GM12878 (cell line): ENCODE measurements around the gene SEMA5B. TPM values are rescaled to one million over a fixed set of nuclear protein-coding genes. Genes with fewer than 3 reads are reported as not detected.

ENCODE experiments used
- ATAC-seq: fragments of 200-7000 bp; cut with Tn5 transposase; 3 replicates; pipeline ENCODE4 v1.9.1; 2020; ENCODE audit warnings: mild to moderate bottlenecking, moderate library complexity
- BruUV-seq: library from RNA; stranded (reverse); fragments of 400-500 nt; replicated peaks from 2 replicates; lab custom pipeline; 2021; lab: Mats Ljungman, UMichigan
- CTCF ChIA-PET: fragments of 300-600 bp; sonication (Branson Sonifier 250); formaldehyde crosslinking; extraction: SDS; loops from one replicate; lab custom pipeline; 2021; ENCODE audit warnings: inconsistent platforms; lab: Yijun Ruan, JAX
- POLR2A ChIA-PET: fragments of 350-600 bp; formaldehyde crosslinking; extraction: SDS; loops from one replicate; lab custom pipeline; 2021; ENCODE audit warnings: inconsistent platforms; lab: Charles Lee
- RAD21 ChIA-PET: fragments of 300-600 bp; sonication (Branson Sonifier 250); formaldehyde crosslinking; loops from one replicate; lab custom pipeline; 2023; ENCODE audit warnings: antibody characterized with exemption; ENCODE audit not compliant: unreplicated experiment; lab: Charles Lee
- SMC1A ChIA-PET: fragments of 300-600 bp; sonication (Branson Sonifier 250); formaldehyde crosslinking; loops from one replicate; lab custom pipeline; 2023; ENCODE audit not compliant: unreplicated experiment, uncharacterized antibody; lab: Charles Lee
- DNase-seq: peaks from one replicate; pipeline ENCODE4 v3.0.0-alpha.2; 2011; ENCODE audit warnings: low read depth, low spot score
- FAIRE-seq: peaks from 3 replicates; lab custom pipeline; 2011; peaks lifted over from hg19 to GRCh38; lab: Jason Lieb, UNC
- H2AFZ ChIP-seq: 2 replicates; pipeline ENCODE4 v1.6.0; 2011; ENCODE audit warnings: low read depth, low read length, control low read depth; ENCODE audit not compliant: control insufficient read depth
- H3K27ac ChIP-seq: 2 replicates; pipeline ENCODE4 v1.5.1; 2011; ENCODE audit warnings: control low read depth; ENCODE audit not compliant: control insufficient read depth, insufficient read depth
- H3K27me3 ChIP-seq, 2 experiments: replicated peaks in 1 of 2; 2 replicates each; pipeline versions ENCODE4 v1.6.0 to v1.6.1; 2011; ENCODE audit warnings: low read length in 1 of 2; ENCODE audit not compliant: control insufficient read depth in 2 of 2, insufficient read depth in 2 of 2
- H3K36me3 ChIP-seq, 2 experiments: 2 replicates each; pipeline ENCODE4 v1.5.1; 2011; ENCODE audit warnings: low read length in 1 of 2; ENCODE audit not compliant: control insufficient read depth in 2 of 2, insufficient read depth in 2 of 2
- H3K4me1 ChIP-seq: 2 replicates; pipeline ENCODE4 v1.6.1; 2011; ENCODE audit warnings: mild to moderate bottlenecking, low read length, moderate library complexity, mixed read lengths; ENCODE audit not compliant: control insufficient read depth, insufficient read depth
- H3K4me2 ChIP-seq: 2 replicates; pipeline ENCODE4 v1.6.0; 2011; ENCODE audit warnings: control low read depth; ENCODE audit not compliant: control insufficient read depth, insufficient read depth
- H3K4me3 ChIP-seq: fragments of 200-600 bp; sonication (generic); 2 replicates; pipeline ENCODE4 v1.5.1; 2016
- H3K79me2 ChIP-seq: 2 replicates; pipeline ENCODE4 v1.6.0; 2011; ENCODE audit warnings: low read length; ENCODE audit not compliant: control insufficient read depth, insufficient read depth
- H3K9ac ChIP-seq: 2 replicates; pipeline ENCODE4 v1.8.0; 2011; ENCODE audit warnings: low read length, control low read depth, mixed read lengths; ENCODE audit not compliant: control insufficient read depth, insufficient read depth
- H3K9me3 ChIP-seq: replicated peaks from 3 replicates; pipeline ENCODE4 v1.5.1; 2011; ENCODE audit warnings: mild to moderate bottlenecking, low read length; ENCODE audit not compliant: control insufficient read depth, insufficient read depth
- H4K20me1 ChIP-seq: 2 replicates; pipeline ENCODE4 v1.6.0; 2011; ENCODE audit not compliant: control insufficient read depth, insufficient read depth
- ATF7 ChIP-seq: fragments of 450-650 bp; IDR thresholded peaks from 2 replicates; pipeline ENCODE4 v1.6.1; 2016; ENCODE audit warnings: low read depth, mild to moderate bottlenecking
- BHLHE40 ChIP-seq, 2 experiments: fragments of 450-650 bp in 1 of 2; IDR thresholded peaks; 2 replicates each; pipeline ENCODE4 v1.6.1; 2011 to 2017; ENCODE audit warnings: low read depth in 2 of 2, borderline replicate concordance in 1 of 2, improper control_type of control experiment in 1 of 2, low read length in 1 of 2, mild to moderate bottlenecking in 1 of 2
- CHD2 ChIP-seq: IDR thresholded peaks from 2 replicates; pipeline ENCODE4 v1.6.1; 2011; ENCODE audit warnings: low read depth, low read length, improper control_type of control experiment, borderline replicate concordance
- DPF2 ChIP-seq: fragments of 450-650 bp; IDR thresholded peaks from 2 replicates; pipeline ENCODE4 v1.6.1; 2017; ENCODE audit warnings: mild to moderate bottlenecking
- E2F4 ChIP-seq: IDR thresholded peaks from 2 replicates; pipeline ENCODE4 v1.6.1; 2012; ENCODE audit warnings: low read depth, low read length, improper control_type of control experiment
- E2F8 ChIP-seq: fragments of 450-650 bp; IDR thresholded peaks from 2 replicates; pipeline ENCODE4 v1.6.1; 2018; ENCODE audit warnings: mild to moderate bottlenecking, low read depth, moderate library complexity; ENCODE audit not compliant: partially characterized antibody
- EGR1 ChIP-seq, 2 experiments: IDR thresholded peaks; 1 replicate in 1 of 2; 2 replicates in 1 of 2; pipeline ENCODE4 v1.6.1; 2011 to 2012; ENCODE audit warnings: low read depth in 2 of 2, low read length in 2 of 2, borderline replicate concordance in 1 of 2, mild to moderate bottlenecking in 1 of 2, moderate library complexity in 1 of 2
- FOXM1 ChIP-seq: IDR thresholded peaks from 2 replicates; pipeline ENCODE4 v1.6.1; 2012; ENCODE audit warnings: low read depth, mild to moderate bottlenecking, inconsistent platforms, low read length, moderate library complexity
- SKIL ChIP-seq: fragments of 450-650 bp; IDR thresholded peaks from 2 replicates; pipeline ENCODE4 v1.6.1; 2017; ENCODE audit warnings: mild to moderate bottlenecking, low read depth, inconsistent platforms; ENCODE audit not compliant: poor library complexity, severe bottlenecking
- STAT1 ChIP-seq: fragments of 450-650 bp; conservative IDR thresholded peaks from 2 replicates; pipeline ENCODE4 v1.6.1; 2014; ENCODE audit warnings: antibody characterized with exemption, mild to moderate bottlenecking
- USF2 ChIP-seq: IDR thresholded peaks from 2 replicates; pipeline ENCODE4 v1.6.1; 2011; ENCODE audit warnings: low read depth, low read length, improper control_type of control experiment, borderline replicate concordance
- YY1 ChIP-seq: IDR thresholded peaks from 2 replicates; pipeline ENCODE4 v1.6.1; 2011; ENCODE audit warnings: low read depth, mild to moderate bottlenecking, low read length
- WGBS: methylation state at CpG from one replicate; pipeline ENCODE4 v1.1.6; 2016; ENCODE audit warnings: low lambda C conversion rate; ENCODE audit not compliant: insufficient replicate concordance, insufficient coverage; ENCODE audit errors: missing lambda C conversion rate; 5-methylcytosine and 5-hydroxymethylcytosine counted together
- in situ Hi-C: fragments of 300-500 bp; cut with MboI; formaldehyde crosslinking; loops from 9 replicates; pipeline ENCODE4 v1.14.3; 2018; ENCODE audit warnings: mixed read lengths
- intact Hi-C: fragments of 100-400 bp; cut with micrococcal nuclease; formaldehyde crosslinking; loops from one replicate; pipeline ENCODE4 v1.14.2; 2022; ENCODE audit not compliant: unreplicated experiment
- polyA plus RNA-seq, 11 experiments: library from polyadenylated mRNA; depleted of rRNA in 4 of 11; unstranded in 6 of 11; stranded (reverse) in 5 of 11; fragments of >200 nt; fragmentation: Nextera tagmentation in 4 of 11; fragmentation: Illumina TruSeq in 1 of 11; extraction: Ambion mirVana in 4 of 11; extraction: Trizol in 1 of 11; gene quantifications; 1 replicate in 1 of 11; 2 replicates in 10 of 11; pipeline versions ENCODE4 v1.2.1 to v1.2.3, GENCODE V29; 2011 to 2016; ENCODE audit warnings: inconsistent platforms in 2 of 11, missing spikeins in 2 of 11, low read depth in 1 of 11
- total RNA-seq, 4 experiments: library from RNA; depleted of rRNA in 3 of 4; stranded (reverse); fragments of >200 nt in 3 of 4; fragmentation: Illumina TruSeq in 1 of 4; extraction: Trizol in 1 of 4; gene quantifications; 2 replicates each; pipeline versions ENCODE4 v1.2.1 to v1.2.3, GENCODE V29; 2013 to 2021

The SEMA5B gene
- total and polyA plus RNA-seq, 10 of the 15 experiments (the other 5 are each of a cell fraction or from before 2014, with no cell fraction given) = 0.05 TPM; not detected in 9

GRCh38 chr3:123024056-123024455, 3.5 kb downstream of the SEMA5B start:
- H3K27ac ChIP-seq = no peak overlapping the region
- intact Hi-C loops = loop anchor here (10.0 kb wide), 1 partner anchor 629 kb away; no protein-coding TSS in a partner anchor
- ChIA-PET SMC1A (no interaction called here), CTCF (interaction anchor here (1.3 to 1.5 kb wide), 2 partner anchors 10 to 269 kb away, joined by 4 read pairs; no protein-coding TSS in a partner anchor), POLR2A (interaction anchor here (0.5 kb wide), 1 partner anchor 506 kb away, joined by 5 read pairs; no protein-coding TSS in a partner anchor), RAD21 (no interaction called here)
- H3K36me3 ChIP-seq = no peaks in the 10 kb centered on the region
- peaks cover 6% of the 10 kb centered on the region for H3K4me1 ChIP-seq
- in situ Hi-C loops = no loop called here
- ATAC-seq = no peak
- no TSS peak for BruUV-seq
- H3K4me2 ChIP-seq = no peak overlapping the region
- WGBS = 0% methylated on average over 1 of the region's 1 CpG
- peaks cover 17 to 36% of the 10 kb centered on the region in 2 experiments for H3K27me3 ChIP-seq
- no peaks in the 10 kb centered on the region for H3K79me2 ChIP-seq
- no peak overlapping the region for H3K9ac ChIP-seq
- no peak for FAIRE-seq
- H4K20me1 ChIP-seq = no peaks in the 10 kb centered on the region; the same call in 1 of the 2 replicates
- no peaks in the 10 kb centered on the region for H3K9me3 ChIP-seq
- no peak overlapping the region for H2AFZ ChIP-seq
- no peak for DNase-seq
- H3K4me3 ChIP-seq = no peak overlapping the region
- TF ChIP-seq SKIL (no peak), BHLHE40 (IDR thresholded peaks at IDR 0.05; ENCODE audit: borderline replicate concordance in 1 of 2, low read depth in 2 of 2, low read length in 1 of 2) (no peak), ATF7 (no peak), FOXM1 (no peak), E2F8 (no peak), STAT1 (no peak), USF2 (no peak), DPF2 (no peak), CHD2 (no peak), YY1 (no peak), EGR1 (IDR thresholded peaks at IDR 0.05; ENCODE audit: borderline replicate concordance in 1 of 2, low read depth in 2 of 2, low read length in 2 of 2) (no peak), E2F4 (no peak)
